ENCODE results near the gene FUT6.

Gene FUT6

GRCh38 chr19:5788422-5788821 lies 51.1 kb downstream of the FUT6 start:
- ATAC-seq = no peak

GRCh38 chr19:5787409-5788182 lies 51.9 kb downstream of the FUT6 start:
- no peak for ATAC-seq
- TF ChIP-seq ZC3H10 (CRISPR knock-in tag; IDR thresholded peaks at IDR 0.05) = no peak
- no peak for TF ChIP-seq ZFP30 (CRISPR knock-in tag; IDR thresholded peaks at IDR 0.05)
- no peak for TF ChIP-seq GLIS3 (CRISPR knock-in tag; IDR thresholded peaks at IDR 0.05)
- no peak for TF ChIP-seq OSR1 (CRISPR knock-in tag; IDR thresholded peaks at IDR 0.05)
- no peak for TF ChIP-seq TOX (CRISPR knock-in tag; IDR thresholded peaks at IDR 0.05; ENCODE audit: borderline replicate concordance)
- TF ChIP-seq ZFP3 (CRISPR knock-in tag; IDR thresholded peaks at IDR 0.05) = no peak
- no peak for TF ChIP-seq BACH2 (CRISPR knock-in tag; IDR thresholded peaks at IDR 0.05; ENCODE audit: borderline replicate concordance)
- TF ChIP-seq POU6F1 (CRISPR knock-in tag; IDR thresholded peaks at IDR 0.05; ENCODE audit: borderline replicate concordance, low read depth) = no peak
- TF ChIP-seq ESRRG (CRISPR knock-in tag; IDR thresholded peaks at IDR 0.05) = no peak
- TF ChIP-seq ZNF70 (CRISPR knock-in tag; IDR thresholded peaks at IDR 0.05) = no peak

More at GRCh38 chr19:5788422-5788821, 51.1 kb downstream of the FUT6 start:
- TF ChIP-seq ZFP3 (CRISPR knock-in tag; IDR thresholded peaks at IDR 0.05) = peak; percentile 88
- TF ChIP-seq ESRRG (CRISPR knock-in tag; IDR thresholded peaks at IDR 0.05) = no peak
- no peak for TF ChIP-seq SNAI2 (CRISPR knock-in tag; IDR thresholded peaks at IDR 0.05)
- no peak for TF ChIP-seq CSDC2 (CRISPR knock-in tag; IDR thresholded peaks at IDR 0.05)
- TF ChIP-seq PATZ1 (CRISPR knock-in tag; IDR thresholded peaks at IDR 0.05; ENCODE audit: borderline replicate concordance) = no peak
- no peak for TF ChIP-seq CSRNP3 (CRISPR knock-in tag; IDR thresholded peaks at IDR 0.05)
- TF ChIP-seq ISL1 (CRISPR knock-in tag; IDR thresholded peaks at IDR 0.05) = no peak

GRCh38 chr19:5786593-5787408 lies 52.7 kb downstream of the FUT6 start:
- ATAC-seq = no peak
- no peak for TF ChIP-seq ZFP3 (CRISPR knock-in tag; IDR thresholded peaks at IDR 0.05)
- TF ChIP-seq PATZ1 (CRISPR knock-in tag; IDR thresholded peaks at IDR 0.05; ENCODE audit: borderline replicate concordance) = no peak
- no peak for TF ChIP-seq OSR1 (CRISPR knock-in tag; IDR thresholded peaks at IDR 0.05)
- no peak for TF ChIP-seq CREB5 (CRISPR knock-in tag; IDR thresholded peaks at IDR 0.05; ENCODE audit: low read depth)
- TF ChIP-seq ESRRG (CRISPR knock-in tag; IDR thresholded peaks at IDR 0.05) = no peak

- no peak for ATAC-seq
- no peak for TF ChIP-seq ZNF8 (CRISPR knock-in tag; IDR thresholded peaks at IDR 0.05)
- no peak for TF ChIP-seq ISL1 (CRISPR knock-in tag; IDR thresholded peaks at IDR 0.05)
- no peak for TF ChIP-seq ZNF70 (CRISPR knock-in tag; IDR thresholded peaks at IDR 0.05)
- no peak for TF ChIP-seq ARNTL (CRISPR knock-in tag; IDR thresholded peaks at IDR 0.05; ENCODE audit: borderline replicate concordance, low read depth)
- no peak for TF ChIP-seq POU6F1 (CRISPR knock-in tag; IDR thresholded peaks at IDR 0.05; ENCODE audit: borderline replicate concordance, low read depth)
- no peak for TF ChIP-seq TSHZ2 (CRISPR knock-in tag; IDR thresholded peaks at IDR 0.05)
Observed at GRCh38 chr19:5785423-5785822, 54.1 kb downstream of the FUT6 start.
